Measurements from ENCODE around the gene COL20A1.

COL20A1 gene

GRCh38 chr20:63293871-63294535 lies 1.0 kb downstream of the COL20A1 start:
- Histone ChIP-seq H3K4me3 (no peak overlapping the region), H3K36me3 (peaks cover 5 to 13% (median 7%) of the 10 kb centered on the region in 11 experiments; a peak in 20 of 22 replicates), H3K4me1 (peaks cover 0 to 76% (median 62%) of the 10 kb centered on the region in 10 experiments; a peak in 18 of 20 replicates), H4K20me1 (peaks cover 22 to 69% (median 35%) of the 10 kb centered on the region in 11 experiments; a peak in 21 of 22 replicates), H3K9ac (no peak overlapping the region), H3K27ac (no peak overlapping the region), H3K27me3 (peaks cover 22 to 35% (median 31%) of the 10 kb centered on the region in 11 experiments), H3K9me3 (replicated peaks in 1 of 11) (peaks cover 0 to 3% (median 0%) of the 10 kb centered on the region in 11 experiments; a peak in 1 of 22 replicates), H3K4me2 (peak overlapping the region in 1 of 11 experiments; percentile 30; a peak in 1 of 22 replicates)
- no peak for TF ChIP-seq Cebpa-rat (IDR thresholded peaks at IDR 0.05)

DNA sequence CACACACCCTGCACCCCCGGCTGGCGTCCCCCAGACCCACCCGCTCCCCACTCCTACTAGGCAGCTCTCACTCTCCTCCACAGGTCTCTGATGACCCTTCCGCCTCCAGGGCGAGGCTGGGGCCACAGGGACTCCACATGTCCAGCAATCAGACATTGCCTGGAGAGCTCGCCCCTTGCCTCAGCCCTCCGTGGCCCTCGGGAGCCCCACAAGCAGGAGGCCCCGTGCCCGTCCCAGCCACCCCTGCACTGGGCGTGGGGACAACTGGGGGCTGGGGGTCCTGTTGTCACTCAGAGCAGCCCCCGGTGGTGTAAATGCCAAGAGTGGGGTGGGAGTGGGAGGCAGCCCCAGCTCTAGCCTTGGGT lies 1.5 kb downstream of the COL20A1 start:
- Histone ChIP-seq H3K4me3 (no peak overlapping the region), H3K9ac (no peak overlapping the region), H3K27ac (no peak overlapping the region), H3K36me3 (peaks cover under 1 to 8% (median 2%) of the 10 kb centered on the region in 11 experiments; a peak in 13 of 22 replicates), H3K27me3 (peaks cover 22 to 35% (median 31%) of the 10 kb centered on the region in 11 experiments), H3K9me3 (replicated peaks in 1 of 11) (peaks cover 0 to 4% (median 0%) of the 10 kb centered on the region in 11 experiments; a peak in 1 of 22 replicates), H4K20me1 (peaks cover 17 to 64% (median 30%) of the 10 kb centered on the region in 11 experiments; a peak in 21 of 22 replicates), H3K4me1 (peaks cover 0 to 71% (median 60%) of the 10 kb centered on the region in 10 experiments; a peak in 18 of 20 replicates), H3K4me2 (peak overlapping the region in 1 of 11 experiments; percentile 52; a peak in 2 of 22 replicates)
- TF ChIP-seq Cebpa-rat (IDR thresholded peaks at IDR 0.05), result no peak

- Histone ChIP-seq H3K9ac (no peak overlapping the region), H4K20me1 (peaks cover 12 to 59% (median 25%) of the 10 kb centered on the region in 11 experiments; a peak in 21 of 22 replicates), H3K4me3 (no peak overlapping the region), H3K27me3 (peaks cover 22 to 35% (median 31%) of the 10 kb centered on the region in 11 experiments), H3K4me2 (peak overlapping the region in 6 of 11 experiments; percentile 13 to 64 (median 50); a peak in 10 of 22 replicates), H3K36me3 (peaks cover 0 to 3% (median 0%) of the 10 kb centered on the region in 11 experiments; a peak in 1 of 22 replicates), H3K27ac (no peak overlapping the region), H3K4me1 (peaks cover 0 to 67% (median 58%) of the 10 kb centered on the region in 10 experiments; a peak in 18 of 20 replicates), H3K9me3 (replicated peaks in 1 of 11) (peaks cover 0 to 4% (median 0%) of the 10 kb centered on the region in 11 experiments; a peak in 1 of 22 replicates)
- no peak for TF ChIP-seq Cebpa-rat (IDR thresholded peaks at IDR 0.05)
Measured at GRCh38 chr20:63295018-63295417, 2.0 kb downstream of the COL20A1 start.

GRCh38 chr20:63295422-63295821 lies 2.4 kb downstream of the COL20A1 start:
- Histone ChIP-seq H3K9me3 (replicated peaks in 1 of 11) (peaks cover 0 to 4% (median 0%) of the 10 kb centered on the region in 11 experiments; a peak in 1 of 22 replicates), H3K9ac (no peak overlapping the region), H4K20me1 (peaks cover 8 to 55% (median 21%) of the 10 kb centered on the region in 11 experiments; a peak in 21 of 22 replicates), H3K4me2 (peak overlapping the region in 7 of 11 experiments; percentile 13 to 64 (median 48); a peak in 14 of 22 replicates), H3K27me3 (peaks cover 22 to 35% (median 31%) of the 10 kb centered on the region in 11 experiments), H3K27ac (no peak overlapping the region), H3K4me1 (peaks cover 0 to 63% (median 56%) of the 10 kb centered on the region in 10 experiments; a peak in 18 of 20 replicates), H3K4me3 (no peak overlapping the region), H3K36me3 (no peaks in the 10 kb centered on the region)
- TF ChIP-seq Cebpa-rat (IDR thresholded peaks at IDR 0.05), result no peak

DNA sequence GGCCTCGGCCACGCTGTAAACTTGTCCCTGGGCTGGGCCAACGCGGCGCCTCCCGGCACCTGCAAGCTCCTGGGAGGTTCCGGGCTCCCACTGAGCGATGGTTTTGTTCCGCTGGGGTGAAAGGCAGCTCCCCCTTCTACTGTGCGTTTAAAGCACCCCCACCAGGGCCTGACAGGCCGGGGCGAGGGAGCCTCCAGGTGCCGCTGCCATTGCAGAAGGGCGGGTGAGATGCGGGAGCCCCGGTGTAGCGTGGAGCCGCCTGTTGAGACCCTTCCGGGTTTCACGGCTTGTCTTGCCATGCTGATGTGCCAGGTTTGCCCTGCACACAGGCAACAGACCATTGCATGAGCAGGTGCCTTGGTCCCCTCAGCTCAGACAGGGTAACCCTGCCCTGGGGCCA lies 2.9 kb downstream of the COL20A1 start:
- H3K9ac ChIP-seq, result no peak overlapping the region
- no peak for TF ChIP-seq Cebpa-rat (IDR thresholded peaks at IDR 0.05)
- no peak overlapping the region for H3K4me3 ChIP-seq
- H3K27me3 ChIP-seq, result peaks cover 22 to 35% (median 31%) of the 10 kb centered on the region in 11 experiments
- peaks cover under 1 to 6% (median 2%) of the 10 kb centered on the region in 11 experiments; a peak in 18 of 22 replicates for H3K9me3 ChIP-seq (replicated peaks in 1 of 11)
- no peaks in the 10 kb centered on the region for H3K36me3 ChIP-seq
- no peak overlapping the region for H3K27ac ChIP-seq
- peaks cover 3 to 51% (median 16%) of the 10 kb centered on the region in 11 experiments; a peak in 21 of 22 replicates for H4K20me1 ChIP-seq
- peak overlapping the region in 8 of 11 experiments; percentile 13 to 64 (median 44); a peak in 15 of 22 replicates for H3K4me2 ChIP-seq
- H3K4me1 ChIP-seq, result peaks cover 0 to 58% (median 51%) of the 10 kb centered on the region in 10 experiments; a peak in 18 of 20 replicates

DNA sequence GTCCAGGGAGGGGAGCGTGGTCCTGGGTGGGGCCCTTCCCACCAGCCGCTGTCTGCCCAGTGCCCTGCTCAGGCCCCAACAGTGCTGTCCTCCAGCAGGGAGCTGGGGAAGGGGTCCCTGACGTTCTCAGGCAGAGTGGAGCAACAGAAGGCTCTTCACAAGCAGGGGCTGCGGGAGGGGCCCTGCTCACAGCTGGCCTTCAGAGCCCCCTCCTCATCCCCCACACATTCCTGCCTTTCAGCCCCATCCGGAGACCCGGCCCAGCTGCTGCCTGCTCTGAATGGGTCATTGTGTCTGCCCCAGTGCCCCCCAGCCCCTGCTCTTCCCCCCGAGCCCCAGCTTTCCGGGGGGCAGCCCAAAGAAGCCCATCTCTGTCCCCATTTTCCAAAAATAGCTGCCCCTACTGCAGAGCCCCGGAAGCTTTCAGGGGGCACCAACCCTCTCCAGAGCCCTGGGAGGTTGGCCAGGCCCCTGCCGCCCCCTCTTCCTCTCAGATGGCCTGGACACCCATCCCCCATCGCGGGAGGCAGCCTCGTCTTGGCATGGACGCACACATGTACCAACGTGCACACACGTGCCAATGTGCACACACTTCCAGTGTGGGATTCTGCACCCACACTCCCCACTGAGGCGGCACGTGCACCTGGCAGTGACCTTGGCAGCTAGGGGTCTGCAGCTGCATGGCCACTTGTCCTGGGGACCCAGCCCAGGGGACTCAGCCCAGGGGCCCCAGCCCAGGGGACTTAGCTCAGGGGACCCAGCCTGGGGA lies 3.7 kb downstream of the COL20A1 start:
- H3K36me3 ChIP-seq, result no peaks in the 10 kb centered on the region
- peaks cover 0 to 42% (median 9%) of the 10 kb centered on the region in 11 experiments; a peak in 16 of 22 replicates for H4K20me1 ChIP-seq
- no peak overlapping the region for H3K4me3 ChIP-seq
- no peak overlapping the region for H3K27ac ChIP-seq
- no peak overlapping the region for H3K9ac ChIP-seq
- peak overlapping the region in 8 of 11 experiments; percentile 29 to 64 (median 50); a peak in 15 of 22 replicates for H3K4me2 ChIP-seq
- peaks cover 9 to 14% (median 10%) of the 10 kb centered on the region in 11 experiments for H3K9me3 ChIP-seq (replicated peaks in 1 of 11)
- H3K4me1 ChIP-seq, result peaks cover 0 to 50% (median 43%) of the 10 kb centered on the region in 10 experiments; a peak in 17 of 20 replicates
- TF ChIP-seq Cebpa-rat (IDR thresholded peaks at IDR 0.05), result no peak
- peaks cover 22 to 35% (median 31%) of the 10 kb centered on the region in 11 experiments for H3K27me3 ChIP-seq

- Histone ChIP-seq H3K36me3 (no peaks in the 10 kb centered on the region), H4K20me1 (peaks cover 0 to 36% (median 2%) of the 10 kb centered on the region in 11 experiments; a peak in 14 of 22 replicates), H3K4me1 (peaks cover 0 to 43% (median 37%) of the 10 kb centered on the region in 10 experiments; a peak in 17 of 20 replicates), H3K9ac (no peak overlapping the region), H3K9me3 (replicated peaks in 1 of 11) (peaks cover 11 to 21% (median 17%) of the 10 kb centered on the region in 11 experiments), H3K4me2 (peak overlapping the region in 8 of 11 experiments; percentile 29 to 64 (median 50); a peak in 13 of 22 replicates), H3K27me3 (peaks cover 22 to 35% (median 31%) of the 10 kb centered on the region in 11 experiments), H3K27ac (no peak overlapping the region), H3K4me3 (no peak overlapping the region)
- TF ChIP-seq Cebpa-rat (IDR thresholded peaks at IDR 0.05), result no peak
Measured at GRCh38 chr20:63297371-63297781, 4.4 kb downstream of the COL20A1 start.

Measured in BLaER1 treated with 17β-estradiol and CSF1 and Interleukin-3, amounts not matched to agents 10 nM and 100 nM (cell line).